Muscle of leg (tissue), 11 donors: ENCODE results near the gene PHKB. TPM values are rescaled to one million over a fixed set of nuclear protein-coding genes. Genes with fewer than 3 reads are reported as not detected.

ENCODE experiments used
- DNase-seq: peaks from one replicate; pipeline ENCODE4 v3.0.0; 2013
- H3K27ac ChIP-seq: one replicate; pipeline ENCODE4 v1.5.1; 2013; ENCODE audit warnings: mild to moderate bottlenecking, low read length, control low read depth
- H3K27me3 ChIP-seq: one replicate; pipeline ENCODE4 v1.6.1; 2013; ENCODE audit warnings: low read length; ENCODE audit not compliant: control insufficient read depth, insufficient read depth
- H3K36me3 ChIP-seq: one replicate; pipeline ENCODE4 v1.6.1; 2013; ENCODE audit warnings: low read length; ENCODE audit not compliant: control insufficient read depth, insufficient read depth
- H3K4me1 ChIP-seq: one replicate; pipeline ENCODE4 v1.6.1; 2013; ENCODE audit warnings: low read length; ENCODE audit not compliant: control insufficient read depth, insufficient read depth
- H3K4me3 ChIP-seq: one replicate; pipeline ENCODE4 v1.5.1; 2013; ENCODE audit warnings: low read length, control low read depth
- H3K9me3 ChIP-seq: replicated peaks from 2 replicates; pipeline ENCODE4 v1.6.1; 2013; ENCODE audit warnings: low read depth, low read length; ENCODE audit not compliant: control insufficient read depth
- whole genome bisulfite sequencing: methylation state at CpG from one replicate; pipeline ENCODE4 v1.1.5; 2013; ENCODE audit warnings: missing lambda C conversion rate; ENCODE audit not compliant: insufficient coverage; 5-methylcytosine and 5-hydroxymethylcytosine counted together
- polyA plus RNA-seq, 8 donors: library from polyadenylated mRNA; unstranded; fragments of 120-200 nt; gene quantifications; one replicate each; pipeline versions ENCODE4 v1.2.1 to v1.2.3, GENCODE V29; 2013; ENCODE audit warnings: inconsistent platforms in 1 of 8, low replicate concordance in 1 of 8; ENCODE audit not compliant: insufficient read length in 8 of 8, insufficient read depth in 1 of 8
- total RNA-seq: library from RNA; stranded (reverse); fragments of 120-200 nt; gene quantifications from one replicate; pipeline ENCODE4 v1.2.4, GENCODE V29; 2013

The PHKB gene
- total and polyA plus RNA-seq, 9 donors: 41.7 to 57.8 (median 51.4) TPM

GRCh38 chr16:47716571-47716970 is 255.4 kb downstream of the PHKB start:
- H3K4me1 ChIP-seq: no peaks in the 10 kb centered on the region
- no peaks in the 10 kb centered on the region for H3K9me3 ChIP-seq
- no peaks in the 10 kb centered on the region for H3K36me3 ChIP-seq
- 70% methylated on average over 4 of the region's 5 CpGs for WGBS
- H3K4me3 ChIP-seq: no peak overlapping the region
- no peak overlapping the region for H3K27ac ChIP-seq
- no peaks in the 10 kb centered on the region for H3K27me3 ChIP-seq
- DNase-seq: no peak

GRCh38 chr16:47719713-47720112 is 258.6 kb downstream of the PHKB start:
- Histone ChIP-seq H3K27me3 (no peaks in the 10 kb centered on the region), H3K4me3 (no peak overlapping the region), H3K9me3 (no peaks in the 10 kb centered on the region), H3K27ac (no peak overlapping the region), H3K36me3 (no peaks in the 10 kb centered on the region), H3K4me1 (no peaks in the 10 kb centered on the region)
- WGBS: 84% methylated on average over 4 of the region's 4 CpGs
- DNase-seq: no peak

- no peak for DNase-seq
- no CpG with 5 or more reads among the region's 5 CpGs for WGBS
- Histone ChIP-seq H3K4me1 (no peaks in the 10 kb centered on the region), H3K36me3 (no peaks in the 10 kb centered on the region), H3K4me3 (no peak overlapping the region), H3K9me3 (no peaks in the 10 kb centered on the region), H3K27me3 (no peaks in the 10 kb centered on the region), H3K27ac (no peak overlapping the region)
Observed at GRCh38 chr16:47721006-47721637, 260.0 kb downstream of the PHKB start.

GRCh38 chr16:47722046-47722445 is 260.9 kb downstream of the PHKB start:
- Histone ChIP-seq H3K27ac (no peak overlapping the region), H3K4me3 (no peak overlapping the region), H3K27me3 (no peaks in the 10 kb centered on the region), H3K4me1 (no peaks in the 10 kb centered on the region), H3K36me3 (no peaks in the 10 kb centered on the region), H3K9me3 (no peaks in the 10 kb centered on the region)
- DNase-seq: no peak
- WGBS: 82% methylated on average over 2 of the region's 4 CpGs

- Histone ChIP-seq H3K27ac (no peak overlapping the region), H3K4me3 (no peak overlapping the region), H3K4me1 (no peaks in the 10 kb centered on the region), H3K36me3 (no peaks in the 10 kb centered on the region), H3K9me3 (no peaks in the 10 kb centered on the region), H3K27me3 (no peaks in the 10 kb centered on the region)
- 65% methylated on average over 4 of the region's 5 CpGs for WGBS
- DNase-seq: no peak
Observed at GRCh38 chr16:47724115-47724785, 263.1 kb downstream of the PHKB start.

- no peak overlapping the region for H3K27ac ChIP-seq
- 98% methylated on average over 5 of the region's 9 CpGs for WGBS
- H3K36me3 ChIP-seq: no peaks in the 10 kb centered on the region
- H3K4me1 ChIP-seq: no peaks in the 10 kb centered on the region
- no peaks in the 10 kb centered on the region for H3K9me3 ChIP-seq
- no peaks in the 10 kb centered on the region for H3K27me3 ChIP-seq
- DNase-seq: no peak
- no peak overlapping the region for H3K4me3 ChIP-seq
Observed at GRCh38 chr16:47725188-47725695, 264.1 kb downstream of the PHKB start.

GRCh38 chr16:47726031-47726675 is 265.0 kb downstream of the PHKB start:
- 72% methylated on average over 5 of the region's 8 CpGs for WGBS

GRCh38 chr16:47727131-47727530 is 266.0 kb downstream of the PHKB start:
- H3K4me1 ChIP-seq: no peaks in the 10 kb centered on the region
- H3K27ac ChIP-seq: no peak overlapping the region
- no peaks in the 10 kb centered on the region for H3K27me3 ChIP-seq
- no peak for DNase-seq
- 90% methylated on average over 2 of the region's 6 CpGs for WGBS
- H3K36me3 ChIP-seq: no peaks in the 10 kb centered on the region
- no peaks in the 10 kb centered on the region for H3K9me3 ChIP-seq
- no peak overlapping the region for H3K4me3 ChIP-seq

More at GRCh38 chr16:47726031-47726675, 265.0 kb downstream of the PHKB start:
- Histone ChIP-seq H3K27me3 (no peaks in the 10 kb centered on the region), H3K36me3 (no peaks in the 10 kb centered on the region), H3K4me3 (no peak overlapping the region), H3K4me1 (no peaks in the 10 kb centered on the region), H3K9me3 (no peaks in the 10 kb centered on the region), H3K27ac (no peak overlapping the region)
- no peak for DNase-seq

- H3K9me3 ChIP-seq: no peaks in the 10 kb centered on the region
- DNase-seq: no peak
- H3K4me1 ChIP-seq: no peaks in the 10 kb centered on the region
- H3K36me3 ChIP-seq: no peaks in the 10 kb centered on the region
- no peak overlapping the region for H3K27ac ChIP-seq
- H3K27me3 ChIP-seq: no peaks in the 10 kb centered on the region
- no CpG with 5 or more reads among the region's 3 CpGs for WGBS
- H3K4me3 ChIP-seq: no peak overlapping the region
Observed at GRCh38 chr16:47728205-47728604, 267.1 kb downstream of the PHKB start.

- H3K9me3 ChIP-seq: no peaks in the 10 kb centered on the region
- H3K27ac ChIP-seq: no peak overlapping the region
- no peak overlapping the region for H3K4me3 ChIP-seq
- no peaks in the 10 kb centered on the region for H3K4me1 ChIP-seq
- no peak for DNase-seq
- no peaks in the 10 kb centered on the region for H3K27me3 ChIP-seq
- no CpG with 5 or more reads among the region's 12 CpGs for WGBS
- H3K36me3 ChIP-seq: no peaks in the 10 kb centered on the region
Observed at GRCh38 chr16:47729701-47730100, 268.6 kb downstream of the PHKB start.
